ENCODE results near the gene RNF113A.

- TF ChIP-seq CTCF (conservative IDR thresholded peaks at IDR 0.05; ENCODE audit: low read length) = no peak
- TF ChIP-seq EZH2phosphoT487 (IDR thresholded peaks at IDR 0.05; ENCODE audit: borderline replicate concordance, low read depth, low read length) = no peak
These were observed 27.6 kb upstream of the RNF113A start for GRCh38 chrX:119899125-119899524.
